H1 (cell line): ENCODE measurements around the gene PDE4D. TPM values are rescaled to one million over a fixed set of nuclear protein-coding genes. Genes with fewer than 3 reads are reported as not detected.

Experiments
- CTCF ChIA-PET: fragments of 300-600 bp; sonication (Branson Sonifier 250); formaldehyde crosslinking; loops from one replicate; lab custom pipeline; 2021; ENCODE audit not compliant: partially characterized antibody; lab: Charles Lee
- POLR2A ChIA-PET: fragments of 300-600 bp; sonication (Branson Sonifier 250); formaldehyde crosslinking; loops from one replicate; lab custom pipeline; 2021; ENCODE audit warnings: inconsistent platforms; ENCODE audit not compliant: partially characterized antibody; lab: Charles Lee
- DNase-seq, 2 experiments: peaks; one replicate each; pipeline versions ENCODE4 v3.0.0 to v3.0.0-alpha.2; 2010 to 2022; ENCODE audit warnings: low spot score in 2 of 2, low read depth in 1 of 2, mixed read lengths in 1 of 2
- FAIRE-seq: peaks from 2 replicates; lab custom pipeline; 2011; peaks lifted over from hg19 to GRCh38; lab: Jason Lieb, UNC
- H2AFZ ChIP-seq: 2 replicates; pipeline ENCODE4 v1.8.1; 2012; ENCODE audit warnings: low read length, inconsistent platforms
- H2AK5ac ChIP-seq: 2 replicates; pipeline ENCODE4 v1.6.1; 2013; ENCODE audit warnings: low read depth, low read length
- H2BK120ac ChIP-seq: replicated peaks from 2 replicates; pipeline ENCODE3; 2013; ENCODE audit warnings: low read depth, low read length, inconsistent platforms
- H2BK12ac ChIP-seq: 2 replicates; pipeline ENCODE4 v1.6.1; 2013; ENCODE audit warnings: low read depth, low read length
- H2BK15ac ChIP-seq: 2 replicates; pipeline ENCODE4 v1.6.1; 2013; ENCODE audit warnings: low read length
- H2BK20ac ChIP-seq: 2 replicates; pipeline ENCODE4 v1.6.1; 2013; ENCODE audit warnings: low read length
- H2BK5ac ChIP-seq: 2 replicates; pipeline ENCODE4 v1.6.1; 2013; ENCODE audit warnings: low read depth, low read length
- H3K14ac ChIP-seq: 2 replicates; pipeline ENCODE4 v1.6.1; 2013; ENCODE audit warnings: inconsistent platforms; ENCODE audit not compliant: insufficient read length
- H3K18ac ChIP-seq: 2 replicates; pipeline ENCODE4 v1.6.1; 2013; ENCODE audit warnings: low read length; ENCODE audit errors: extremely low read depth
- H3K23ac ChIP-seq: 2 replicates; pipeline ENCODE4 v1.6.1; 2013; ENCODE audit warnings: inconsistent platforms; ENCODE audit not compliant: insufficient read length
- H3K23me2 ChIP-seq: 2 replicates; pipeline ENCODE4 v1.6.1; 2013; ENCODE audit warnings: low read depth, low read length
- H3K27ac ChIP-seq: 2 replicates; pipeline ENCODE4 v1.6.1; 2011; ENCODE audit warnings: low read depth, low read length, inconsistent platforms
- H3K27me3 ChIP-seq, 4 experiments: replicated peaks in 1 of 4; 1 replicate in 1 of 4; 2 replicates in 3 of 4; pipeline versions ENCODE4 v1.6.1 to v1.8.1; 2011 to 2013; ENCODE audit warnings: low read length in 3 of 4, mild to moderate bottlenecking in 3 of 4, inconsistent platforms in 2 of 4, mixed read lengths in 2 of 4, moderate library complexity in 1 of 4; ENCODE audit not compliant: control insufficient read depth in 3 of 4, insufficient read depth in 3 of 4; ENCODE audit errors: extremely low read depth in 1 of 4
- H3K36me3 ChIP-seq, 4 experiments: 2 replicates each; pipeline versions ENCODE4 v1.6.1 to v1.8.1; 2011 to 2013; ENCODE audit warnings: mild to moderate bottlenecking in 4 of 4, low read length in 3 of 4, moderate library complexity in 2 of 4, control low read depth in 1 of 4, inconsistent platforms in 1 of 4; ENCODE audit not compliant: insufficient read depth in 4 of 4, control insufficient read depth in 2 of 4
- H3K4ac ChIP-seq: replicated peaks from 2 replicates; pipeline ENCODE3; 2013; ENCODE audit warnings: low read length, low read depth, mixed read lengths, inconsistent platforms; ENCODE audit not compliant: insufficient read length
- H3K4me1 ChIP-seq, 4 experiments: replicated peaks in 1 of 4; 1 replicate in 1 of 4; 2 replicates in 3 of 4; pipeline versions ENCODE4 v1.6.1 to v1.8.1; 2011 to 2013; ENCODE audit warnings: low read length in 3 of 4, inconsistent platforms in 2 of 4, mixed read lengths in 1 of 4; ENCODE audit not compliant: insufficient read depth in 4 of 4, control insufficient read depth in 3 of 4
- H3K4me2 ChIP-seq, 2 experiments: 2 replicates each; pipeline versions ENCODE4 v1.6.1 to v1.8.1; 2011 to 2013; ENCODE audit warnings: low read depth in 2 of 2, low read length in 2 of 2, control low read depth in 1 of 2, inconsistent platforms in 1 of 2, mild to moderate bottlenecking in 1 of 2; ENCODE audit not compliant: insufficient read depth in 1 of 2
- H3K4me3 ChIP-seq, 4 experiments: fragments of 200-600, 300-600 bp in 1 of 4; sonication (generic), shearing (Covaris generic), sonication (Bioruptor Twin) in 1 of 4; 2 replicates each; pipeline versions ENCODE4 v1.5.1 to v1.8.1; 2011 to 2016; ENCODE audit warnings: low read length in 4 of 4, low read depth in 3 of 4, control low read depth in 2 of 4, inconsistent platforms in 2 of 4, mild to moderate bottlenecking in 2 of 4, mixed read lengths in 1 of 4, moderate library complexity in 1 of 4; ENCODE audit not compliant: insufficient read depth in 2 of 4; ENCODE audit errors: extremely low read depth in 1 of 4
- H3K56ac ChIP-seq: replicated peaks from 2 replicates; pipeline ENCODE3; 2013; ENCODE audit warnings: low read depth, mild to moderate bottlenecking, mixed read lengths, low read length, inconsistent platforms; ENCODE audit not compliant: insufficient read length
- H3K79me1 ChIP-seq: 2 replicates; pipeline ENCODE4 v1.6.1; 2013; ENCODE audit warnings: low read depth, low read length, control low read depth
- H3K79me2 ChIP-seq, 2 experiments: 2 replicates each; pipeline versions ENCODE4 v1.6.1 to v1.8.1; 2012 to 2013; ENCODE audit warnings: low read length in 2 of 2, mild to moderate bottlenecking in 2 of 2, inconsistent platforms in 1 of 2; ENCODE audit not compliant: insufficient read depth in 2 of 2, control insufficient read depth in 1 of 2
- H3K9ac ChIP-seq, 4 experiments: replicated peaks in 1 of 4; 1 replicate in 1 of 4; 2 replicates in 3 of 4; pipeline versions ENCODE4 v1.6.1 to v1.8.1; 2011 to 2013; ENCODE audit warnings: low read depth in 3 of 4, low read length in 3 of 4, control low read depth in 2 of 4, mild to moderate bottlenecking in 2 of 4, moderate library complexity in 2 of 4, inconsistent platforms in 1 of 4; ENCODE audit errors: extremely low read depth in 1 of 4
- H3K9me3 ChIP-seq, 2 experiments: 2 replicates each; pipeline versions ENCODE4 v1.6.1 to v1.8.1; 2012 to 2013; ENCODE audit warnings: mild to moderate bottlenecking in 2 of 2, moderate library complexity in 2 of 2, control low read depth in 1 of 2, inconsistent platforms in 1 of 2, low read depth in 1 of 2, low read length in 1 of 2, mixed read lengths in 1 of 2; ENCODE audit not compliant: insufficient read depth in 2 of 2
- H4K20me1 ChIP-seq, 2 experiments: replicated peaks in 1 of 2; 2 replicates each; pipeline versions ENCODE3 to v1.8.1; 2011 to 2013; ENCODE audit warnings: inconsistent platforms in 2 of 2, low read length in 2 of 2, mild to moderate bottlenecking in 1 of 2; ENCODE audit not compliant: insufficient read depth in 2 of 2, control insufficient read depth in 1 of 2
- H4K5ac ChIP-seq: 2 replicates; pipeline ENCODE4 v1.6.1; 2013; ENCODE audit warnings: low read length, low read depth, mixed read lengths, inconsistent platforms; ENCODE audit not compliant: insufficient read length
- H4K8ac ChIP-seq: 2 replicates; pipeline ENCODE4 v1.8.0; 2013; ENCODE audit warnings: mild to moderate bottlenecking, moderate library complexity, low read length, inconsistent platforms; ENCODE audit not compliant: insufficient read depth; ENCODE audit errors: extremely low read depth
- H4K91ac ChIP-seq: replicated peaks from 2 replicates; pipeline ENCODE3; 2013; ENCODE audit warnings: low read length, mixed read lengths, inconsistent platforms; ENCODE audit not compliant: insufficient read length
- BACH1 ChIP-seq: IDR thresholded peaks from 2 replicates; pipeline ENCODE4 v1.6.1; 2012; ENCODE audit warnings: low read length, improper control_type of control experiment
- HDAC6 ChIP-seq: IDR thresholded peaks from one replicate; pipeline ENCODE4 v1.7.1; 2012; ENCODE audit warnings: low read depth, mild to moderate bottlenecking, inconsistent platforms, low read length, moderate library complexity
- KDM4A ChIP-seq: IDR thresholded peaks from one replicate; pipeline ENCODE4 v1.7.1; 2012; ENCODE audit warnings: low read depth, mild to moderate bottlenecking, moderate library complexity, low read length, inconsistent platforms; ENCODE audit not compliant: severe bottlenecking
- POLR2AphosphoS5 ChIP-seq: IDR thresholded peaks from 2 replicates; pipeline ENCODE4 v1.6.1; 2011; ENCODE audit warnings: low read depth, low read length
- POU5F1 ChIP-seq: IDR thresholded peaks from 2 replicates; pipeline ENCODE4 v1.6.1; 2011; ENCODE audit warnings: low read depth, mild to moderate bottlenecking, low read length, moderate library complexity
- SIN3A ChIP-seq, 2 experiments: IDR thresholded peaks in 1 of 2; conservative IDR thresholded peaks in 1 of 2; 2 replicates each; pipeline ENCODE4 v1.6.1; 2011 to 2012; ENCODE audit warnings: low read length in 2 of 2, improper control_type of control experiment in 1 of 2, low read depth in 1 of 2, mild to moderate bottlenecking in 1 of 2
- SRF ChIP-seq: IDR thresholded peaks from 2 replicates; pipeline ENCODE4 v1.6.1; 2011; ENCODE audit warnings: mild to moderate bottlenecking, low read depth, low read length, moderate library complexity
- SUZ12 ChIP-seq: fragments of 200-600 bp; sonication (generic); IDR thresholded peaks from 2 replicates; pipeline ENCODE4 v1.6.1; 2012; ENCODE audit warnings: mild to moderate bottlenecking, inconsistent platforms, low read length, moderate library complexity, mixed read lengths
- TEAD4 ChIP-seq: IDR thresholded peaks from 2 replicates; pipeline ENCODE4 v1.6.1; 2012; ENCODE audit warnings: low read depth, low read length, inconsistent platforms, mixed read lengths
- WGBS, 2 experiments: shearing (Covaris generic) in 1 of 2; methylation state at CpG; one replicate each; pipeline versions ENCODE4 v1.1.6 to v1.1.7; 2013 to 2015; ENCODE audit warnings: low lambda C conversion rate in 2 of 2, mixed read lengths in 2 of 2, inconsistent platforms in 1 of 2, low coverage in 1 of 2, missing lambda C conversion rate in 1 of 2; ENCODE audit not compliant: insufficient replicate concordance in 2 of 2, insufficient coverage in 1 of 2, insufficient read length in 1 of 2; ENCODE audit errors: extremely low coverage in 1 of 2, missing lambda C conversion rate in 1 of 2; 5-methylcytosine and 5-hydroxymethylcytosine counted together
- polyA plus RNA-seq, 7 experiments: library from polyadenylated mRNA; depleted of rRNA in 3 of 7; stranded (reverse) in 5 of 7; unstranded in 2 of 7; fragments of >200 nt in 5 of 7; fragments of 200-250 nt in 2 of 7; gene quantifications; 1 replicate in 5 of 7; 2 replicates in 1 of 7; 4 replicates in 1 of 7; pipeline versions ENCODE4 v1.2.1 to v1.2.3, GENCODE V29; 2011 to 2013; ENCODE audit warnings: missing spikeins in 2 of 7, mixed read lengths in 2 of 7
- total RNA-seq: library from RNA; stranded (reverse); fragmentation: NEBNext Ultra II Directional; extraction: Animal tissue kit (Norgen Biotek cat#: 25700); gene quantifications from 2 replicates; pipeline ENCODE4 v1.2.1, GENCODE V29; 2021

The PDE4D gene
- total and polyA plus RNA-seq, 2 of the 8 experiments (the other 6 are each of a cell fraction or from before 2014, with no cell fraction given): 2.3 to 3.7 TPM

GRCh38 chr5:59275510-59276324 is 617.8 kb downstream of the PDE4D start:
- H4K20me1 ChIP-seq: no peaks in the 10 kb centered on the region
- H3K23ac ChIP-seq: no peak overlapping the region
- H4K91ac ChIP-seq: no peak overlapping the region
- H3K56ac ChIP-seq: no peak overlapping the region
- no peak overlapping the region for H3K14ac ChIP-seq
- H3K9me3 ChIP-seq: no peaks in the 10 kb centered on the region
- H3K79me2 ChIP-seq: no peaks in the 10 kb centered on the region
- H3K9ac ChIP-seq: no peak overlapping the region
- DNase-seq (peak in 1 of 2 experiments; percentile 31), FAIRE-seq (peak; percentile 36)
- no peak overlapping the region for H2AK5ac ChIP-seq
- H3K4me2 ChIP-seq: peak overlapping the region; percentile 72
- no peak overlapping the region for H4K5ac ChIP-seq
- no peak overlapping the region for H2BK20ac ChIP-seq
- H3K4me1 ChIP-seq: no peaks in the 10 kb centered on the region
- CTCF ChIA-PET: interaction anchor here (0.6 to 1.6 kb wide), 2 partner anchors 13 to 87 kb away, joined by 3 to 5 read pairs; no protein-coding TSS in a partner anchor
- H3K79me1 ChIP-seq: no peaks in the 10 kb centered on the region
- no peaks in the 10 kb centered on the region for H3K27me3 ChIP-seq
- no peak overlapping the region for H2BK5ac ChIP-seq
- no peak overlapping the region for H2BK15ac ChIP-seq
- H2BK120ac ChIP-seq: no peak overlapping the region
- H2AFZ ChIP-seq: peak overlapping the region; percentile 36
- no peak overlapping the region for H3K18ac ChIP-seq
- WGBS, 2 experiments: 25% methylated on average over 16 of the region's 16 CpGs; no CpG with 5 or more reads in 1 of the 2 experiments
- TF ChIP-seq POU5F1: no peak
- no peak for TF ChIP-seq BACH1
- TF ChIP-seq KDM4A: no peak
- TF ChIP-seq SRF: no peak
- no peak for TF ChIP-seq TEAD4
- no peak for TF ChIP-seq POLR2AphosphoS5
- no peak for TF ChIP-seq HDAC6
- TF ChIP-seq SUZ12: no peak
- TF ChIP-seq SIN3A (conservative IDR thresholded peaks at IDR 0.05 in 1 of 2, IDR thresholded peaks at IDR 0.05 in 1 of 2; ENCODE audit: low read depth in 1 of 2, low read length in 2 of 2): no peak
- no peaks in the 10 kb centered on the region for H3K23me2 ChIP-seq
- H3K27ac ChIP-seq: no peak overlapping the region
- no peaks in the 10 kb centered on the region for H3K36me3 ChIP-seq
- peak overlapping the region; percentile 29 to 52 (median 34); a peak in 6 of 8 replicates for H3K4me3 ChIP-seq
- H4K8ac ChIP-seq: no peak overlapping the region
- POLR2A ChIA-PET: no interaction called here
- H2BK12ac ChIP-seq: no peak overlapping the region
- H3K4ac ChIP-seq: no peak overlapping the region
